Activated T-cell treated with anti-CD3 and anti-CD28 coated beads, Interleukin-2, amount 50 U/mL, for 72 hours (primary cell): ENCODE measurements around the gene PLK3. TPM values are rescaled to one million over a fixed set of nuclear protein-coding genes. Genes with fewer than 3 reads are reported as not detected.
"Not testable (repeated sequence)": the region's sequence is repeated elsewhere in the genome, so short reads cannot be mapped to it uniquely, and the experiment has no call there.

ENCODE experiments used
- ATAC-seq, 2 donors: fragments of 150-1000 bp; cut with Tn5 transposase; replicated peaks in 1 of 2; 2 replicates each; pipeline ENCODE4 v1.10.0; 2021; ENCODE audit warnings: moderate library complexity in 2 of 2, mild to moderate bottlenecking in 1 of 2
- DNase-seq, 2 donors: peaks; one replicate each; pipeline ENCODE4 v3.0.0; 2021 to 2022; ENCODE audit warnings: mixed read lengths in 1 of 2
- H3K27ac Mint-ChIP-seq: one replicate; pipeline ENCODE4 v1.8.0; 2022; ENCODE audit warnings: mild to moderate bottlenecking, moderate library complexity, mixed read lengths
- H3K27me3 Mint-ChIP-seq: one replicate; pipeline ENCODE4 v1.8.0; 2022; ENCODE audit warnings: low read depth, mixed read lengths
- H3K36me3 Mint-ChIP-seq, 2 donors: one replicate each; pipeline ENCODE4 v1.8.0; 2022; ENCODE audit warnings: mixed read lengths in 2 of 2, mild to moderate bottlenecking in 1 of 2; ENCODE audit not compliant: insufficient read depth in 2 of 2
- H3K4me1 Mint-ChIP-seq: one replicate; pipeline ENCODE4 v1.8.0; 2022; ENCODE audit warnings: low read depth, mixed read lengths
- H3K4me3 Mint-ChIP-seq, 2 donors: one replicate each; pipeline ENCODE4 v1.8.0; 2022; ENCODE audit warnings: mild to moderate bottlenecking in 2 of 2, mixed read lengths in 2 of 2, moderate library complexity in 2 of 2
- H3K9me3 Mint-ChIP-seq, 2 donors: one replicate each; pipeline ENCODE4 v1.8.0; 2022; ENCODE audit warnings: mixed read lengths in 2 of 2
- total RNA-seq, 2 donors: library from RNA; stranded (reverse); gene quantifications; one replicate each; pipeline ENCODE4 v1.2.3, GENCODE V29; 2022

Gene PLK3
- total RNA-seq, 2 donors from 2014 or later, result 53.4 to 60.7 TPM

DNA sequence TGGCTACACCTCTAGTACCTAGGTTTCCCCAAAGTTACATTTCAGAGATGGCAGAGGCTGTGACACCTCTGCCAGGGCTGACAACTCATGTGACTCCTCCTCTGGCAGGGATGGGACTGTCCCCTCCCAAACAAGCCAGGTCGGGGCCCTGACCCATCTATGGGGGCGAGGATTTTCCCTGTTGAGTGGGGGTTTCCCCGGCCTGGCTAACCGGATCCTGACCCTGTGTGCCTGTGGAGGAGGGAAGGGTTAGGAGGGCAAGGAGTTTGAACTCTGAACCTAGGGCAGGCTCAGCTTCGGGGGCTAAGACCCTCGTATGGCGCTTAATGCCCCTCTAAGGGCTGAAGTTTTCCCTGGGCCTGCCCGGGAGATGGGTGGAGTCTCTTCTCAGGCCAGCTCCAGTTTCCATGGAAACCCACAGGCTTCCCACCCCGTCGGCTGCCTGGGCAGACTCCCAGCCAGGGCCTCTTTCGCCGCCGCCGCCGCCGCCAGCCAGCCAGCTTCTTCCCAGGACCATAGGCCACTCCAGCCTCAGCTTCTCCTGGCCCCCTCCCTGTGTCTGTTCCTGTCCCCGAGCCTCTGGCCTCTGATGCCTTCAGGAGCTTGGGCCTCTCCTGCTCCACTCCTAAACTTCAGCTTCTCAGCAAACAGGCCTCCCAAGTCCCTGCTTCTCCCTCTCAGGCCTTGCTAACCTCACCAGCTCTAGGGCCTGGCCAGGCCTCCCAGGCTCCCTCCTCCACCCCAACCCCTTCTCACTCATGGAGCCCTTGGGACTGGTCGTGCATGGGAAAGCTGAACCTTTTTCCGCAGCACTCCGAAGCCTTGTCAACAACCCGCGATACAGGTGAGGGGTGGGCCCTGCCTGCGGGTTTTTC lies 8.1 kb downstream of the PLK3 start, which contains the start of gene BTBD19:
Gene BTBD19 (plus strand): TSS at position 461 of the 875 bp plus-strand sequence. CDS start 298 bp downstream, at position 759.
- H3K4me3 Mint-ChIP-seq, result peak within 1 kb of the TSS; percentile 84 to 99
- ATAC-seq, result peak; percentile 40 to 45
- H3K27ac Mint-ChIP-seq, result peak within 1 kb of the TSS; percentile 95
- no peaks in the 10 kb centered on the region for H3K27me3 Mint-ChIP-seq
- peaks cover 88% of the 10 kb centered on the region for H3K4me1 Mint-ChIP-seq
- H3K9me3 Mint-ChIP-seq, result no peaks in the 10 kb centered on the region
- H3K36me3 Mint-ChIP-seq, result peaks cover 7 to 22% of the 10 kb centered on the region in 2 donors
- DNase-seq, result peak; percentile 78 to 82

DNA sequence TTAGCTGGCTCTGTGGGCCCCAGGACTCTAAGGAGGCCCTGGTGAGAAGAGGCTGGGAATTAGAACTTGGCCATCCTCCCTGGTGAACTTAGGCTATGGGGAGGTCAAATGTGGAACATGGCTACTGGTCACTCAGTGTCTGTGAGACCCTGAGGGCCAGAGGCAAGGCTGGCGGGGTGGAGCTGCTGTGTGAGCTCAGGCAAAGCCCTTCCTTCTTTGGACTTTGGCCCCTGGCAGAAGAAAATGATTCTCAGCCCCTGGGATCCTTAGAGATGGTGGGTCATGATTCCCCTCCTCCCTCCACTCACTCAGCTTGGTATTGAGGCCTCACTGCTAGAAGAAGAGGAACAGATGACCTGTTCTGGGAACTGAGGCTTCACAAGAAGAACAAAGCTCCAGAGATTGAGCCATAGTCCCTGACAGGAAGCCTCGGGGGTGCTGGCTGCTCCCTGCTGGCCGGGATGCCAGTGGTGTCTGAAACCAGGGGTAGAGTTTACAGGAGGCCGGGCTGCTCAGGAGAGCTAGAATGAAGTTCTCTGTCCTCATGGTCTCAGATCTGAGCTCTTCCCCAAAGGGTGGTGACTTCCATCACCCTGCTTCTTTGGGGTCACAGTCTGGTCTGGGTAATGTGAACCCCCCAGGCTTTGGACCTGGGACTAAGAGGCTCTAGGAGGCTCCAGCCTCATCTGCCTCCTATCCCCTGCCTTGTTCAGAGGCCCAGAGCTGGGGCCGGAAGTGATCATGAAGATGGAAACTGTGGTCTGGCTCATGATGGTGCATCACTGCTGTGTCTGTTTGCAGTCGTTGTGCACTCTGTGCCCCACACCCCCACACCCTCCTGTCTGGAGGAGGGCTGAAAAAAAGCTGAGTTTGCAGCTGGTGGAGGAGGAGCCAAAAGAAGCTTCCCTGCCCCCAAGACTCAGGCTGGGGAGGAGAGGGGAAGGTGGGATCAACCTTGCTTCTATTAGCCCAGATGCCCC lies 9.1 kb downstream of the PLK3 start:
- Mint-ChIP-seq H3K4me1 (peaks cover 83% of the 10 kb centered on the region), H3K9me3 (no peaks in the 10 kb centered on the region), H3K36me3 (peaks cover 6 to 20% of the 10 kb centered on the region in 2 donors), H3K27me3 (no peaks in the 10 kb centered on the region), H3K27ac (peak overlapping the region; percentile 88), H3K4me3 (peak overlapping the region; percentile 84 to 99)
- DNase-seq (peak; percentile 88 to 91), ATAC-seq (peak; percentile 67 to 68)

GRCh38 chr1:44810101-44810761 lies 10.1 kb downstream of the PLK3 start:
- DNase-seq (peak; percentile 40 to 47), ATAC-seq (no peak)
- Mint-ChIP-seq H3K4me1 (peaks cover 83% of the 10 kb centered on the region), H3K27ac (peak overlapping the region; percentile 88), H3K4me3 (peak overlapping the region; percentile 84 to 99), H3K27me3 (no peaks in the 10 kb centered on the region), H3K9me3 (no peaks in the 10 kb centered on the region), H3K36me3 (peaks cover 8 to 17% of the 10 kb centered on the region in 2 donors)

DNA sequence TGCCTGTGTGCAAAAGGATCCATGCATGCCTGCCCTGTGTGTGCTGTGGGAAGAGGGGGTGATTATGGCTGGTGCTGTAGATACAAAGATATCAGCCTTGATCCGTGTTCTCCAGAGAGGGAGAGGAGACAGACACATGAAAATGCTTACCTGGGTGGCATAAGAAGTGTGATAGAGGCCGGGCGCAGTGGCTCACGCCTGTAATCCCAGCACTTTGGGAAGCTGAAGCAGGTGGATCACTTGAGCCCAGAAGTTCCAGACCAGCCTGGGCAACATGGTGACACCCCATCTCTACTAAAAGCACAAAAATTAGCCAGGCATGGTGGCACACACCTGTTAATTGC lies 10.6 kb downstream of the PLK3 start:
- Mint-ChIP-seq H3K27ac (peak overlapping the region; percentile 79), H3K4me1 (peaks cover 82% of the 10 kb centered on the region), H3K36me3 (peaks cover 8 to 20% of the 10 kb centered on the region in 2 donors), H3K4me3 (peak overlapping the region; percentile 84 to 99)
- not testable (repeated sequence) for H3K27me3 Mint-ChIP-seq, ATAC-seq, DNase-seq, H3K9me3 Mint-ChIP-seq

DNA sequence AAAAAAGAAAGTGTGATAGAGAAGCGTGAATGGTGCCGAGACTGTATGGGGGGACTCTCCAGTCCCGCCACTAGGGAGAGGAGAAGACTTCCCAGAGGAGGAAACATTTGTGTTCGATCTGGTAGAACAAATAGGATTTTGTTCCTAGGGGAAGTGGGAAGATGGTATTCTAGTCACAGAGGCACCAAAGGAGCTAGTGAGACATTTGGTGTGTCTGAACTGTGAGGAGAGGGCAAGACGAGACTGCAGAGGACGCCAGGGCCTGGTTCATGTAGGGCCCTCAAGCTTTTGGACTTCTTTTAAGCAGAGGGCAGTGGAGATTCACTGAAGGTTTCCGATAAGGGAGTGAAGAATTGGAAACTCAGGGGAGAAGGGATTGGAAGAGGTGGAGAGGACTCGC lies 11.1 kb downstream of the PLK3 start:
- DNase-seq, result no peak
- Mint-ChIP-seq H3K4me1 (peaks cover 81% of the 10 kb centered on the region), H3K27ac (peak overlapping the region; percentile 79)

DNA sequence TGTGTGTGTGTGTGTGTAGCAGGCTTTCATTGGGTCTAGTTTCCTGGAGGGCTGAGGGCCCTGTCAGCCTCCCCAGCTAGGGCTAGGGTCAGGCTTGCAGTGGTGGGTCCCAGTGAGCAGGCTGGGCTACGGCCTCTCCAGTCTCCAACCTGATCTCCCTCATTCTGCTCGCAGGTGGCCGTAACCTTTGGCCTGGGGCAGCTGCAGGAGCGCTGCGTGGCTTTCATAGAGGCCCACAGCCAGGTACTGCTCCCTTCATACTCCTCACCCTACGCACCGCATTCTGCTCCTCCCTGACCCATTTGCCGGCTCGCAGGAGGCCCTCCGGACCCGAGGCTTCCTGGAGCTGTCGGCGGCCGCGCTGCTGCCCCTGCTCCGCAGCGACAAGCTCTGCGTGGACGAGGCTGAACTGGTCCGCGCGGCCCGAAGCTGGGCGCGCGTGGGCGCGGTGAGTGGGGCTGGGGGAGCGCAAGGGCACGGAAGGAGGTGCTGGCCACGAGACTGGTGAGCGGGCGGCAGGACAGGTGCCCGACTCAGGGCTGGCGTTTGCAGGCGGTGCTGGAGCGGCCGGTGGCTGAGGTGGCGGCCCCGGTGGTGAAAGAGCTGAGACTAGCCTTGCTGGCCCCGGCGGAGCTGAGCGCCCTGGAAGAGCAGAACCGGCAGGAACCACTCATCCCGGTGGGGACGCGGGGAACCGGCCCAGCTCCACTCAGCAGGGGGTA lies 12.8 kb downstream of the PLK3 start:
- DNase-seq (no peak), ATAC-seq (no peak)
- peak overlapping the region; percentile 20 for H3K27ac Mint-ChIP-seq
- H3K4me1 Mint-ChIP-seq, result peaks cover 77% of the 10 kb centered on the region
- peaks cover 9 to 14% of the 10 kb centered on the region in 2 donors for H3K36me3 Mint-ChIP-seq
- no peaks in the 10 kb centered on the region for H3K27me3 Mint-ChIP-seq
- no peaks in the 10 kb centered on the region for H3K9me3 Mint-ChIP-seq
- peak overlapping the region; percentile 84 to 99 for H3K4me3 Mint-ChIP-seq

More for the DNA sequence above, 11.1 kb downstream of the PLK3 start:
- Mint-ChIP-seq H3K36me3 (peaks cover 8 to 20% of the 10 kb centered on the region in 2 donors), H3K9me3 (no peaks in the 10 kb centered on the region), H3K27me3 (no peaks in the 10 kb centered on the region), H3K4me3 (peak overlapping the region; percentile 84 to 99)
- no peak for ATAC-seq

GRCh38 chr1:44815926-44816325 lies 15.7 kb downstream of the PLK3 start:
- not testable (repeated sequence) for DNase-seq, H3K27ac Mint-ChIP-seq, H3K27me3 Mint-ChIP-seq, H3K9me3 Mint-ChIP-seq, ATAC-seq
- Mint-ChIP-seq H3K36me3 (peaks cover 11 to 15% of the 10 kb centered on the region in 2 donors), H3K4me3 (peak overlapping the region in 1 of 2 donors; percentile 84), H3K4me1 (peaks cover 76% of the 10 kb centered on the region)

DNA sequence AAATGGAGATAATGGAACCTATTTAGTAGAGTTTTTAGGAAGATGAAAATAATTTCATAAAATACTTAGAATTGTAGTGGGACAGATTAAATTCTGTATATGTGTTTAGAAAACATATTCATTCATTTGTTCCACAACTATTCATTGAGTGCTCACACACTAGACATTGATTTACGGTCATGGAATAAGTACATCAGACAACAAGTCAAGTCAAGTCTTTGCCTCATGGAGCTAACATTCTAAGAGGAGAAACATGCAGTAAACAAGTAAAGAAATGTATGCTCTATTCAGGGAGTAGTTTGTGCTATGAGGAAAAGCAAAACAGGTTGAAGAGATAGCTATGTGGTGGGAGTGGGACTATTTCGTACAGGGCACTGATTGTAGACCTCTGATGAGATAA lies 17.1 kb downstream of the PLK3 start:
- peak overlapping the region; percentile 8 to 16 for H3K4me3 Mint-ChIP-seq
- ATAC-seq (no peak), DNase-seq (no peak)
- no peaks in the 10 kb centered on the region for H3K27me3 Mint-ChIP-seq
- peaks cover 69% of the 10 kb centered on the region for H3K4me1 Mint-ChIP-seq
- H3K9me3 Mint-ChIP-seq, result no peaks in the 10 kb centered on the region
- H3K36me3 Mint-ChIP-seq, result peaks cover 8 to 15% of the 10 kb centered on the region in 2 donors
- H3K27ac Mint-ChIP-seq, result peak overlapping the region; percentile 35

DNA sequence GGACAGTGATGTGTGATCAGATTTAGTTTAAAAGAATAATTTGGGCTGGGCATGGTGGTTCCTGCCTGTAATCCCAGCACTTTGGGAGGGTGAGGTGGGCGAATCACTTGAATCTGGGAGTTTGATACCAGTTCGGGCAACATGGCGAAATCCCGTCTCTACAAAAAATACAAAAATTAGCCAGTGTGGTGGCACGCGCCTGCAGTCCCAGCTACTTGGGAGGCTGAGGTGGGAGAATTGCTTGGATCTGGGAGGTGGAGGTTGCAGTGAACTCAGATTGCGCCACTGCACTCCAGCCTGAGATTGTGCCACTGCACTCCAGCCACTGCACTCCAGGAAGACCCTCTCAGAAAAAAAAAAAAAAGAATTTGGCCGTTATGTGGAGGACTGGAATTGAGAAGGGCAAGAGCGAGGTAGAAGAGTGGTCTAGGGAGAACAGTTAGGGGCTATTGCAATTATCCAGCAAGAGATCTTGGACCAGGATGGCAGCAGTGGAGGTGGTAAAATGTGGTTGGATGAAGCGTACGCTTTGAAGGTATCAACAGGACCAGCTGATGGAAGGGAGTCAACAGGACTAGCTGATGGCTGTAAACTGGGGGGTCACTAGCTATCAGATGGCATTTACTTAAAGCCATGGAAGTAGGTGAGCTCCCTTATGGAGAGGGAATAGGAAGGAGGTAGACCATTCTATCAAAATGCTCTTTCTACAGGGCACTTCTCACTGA lies 17.8 kb downstream of the PLK3 start:
- peak overlapping the region; percentile 100 for H3K27ac Mint-ChIP-seq
- H3K4me3 Mint-ChIP-seq, result peak overlapping the region; percentile 50 to 94
- DNase-seq, result no peak

DNA sequence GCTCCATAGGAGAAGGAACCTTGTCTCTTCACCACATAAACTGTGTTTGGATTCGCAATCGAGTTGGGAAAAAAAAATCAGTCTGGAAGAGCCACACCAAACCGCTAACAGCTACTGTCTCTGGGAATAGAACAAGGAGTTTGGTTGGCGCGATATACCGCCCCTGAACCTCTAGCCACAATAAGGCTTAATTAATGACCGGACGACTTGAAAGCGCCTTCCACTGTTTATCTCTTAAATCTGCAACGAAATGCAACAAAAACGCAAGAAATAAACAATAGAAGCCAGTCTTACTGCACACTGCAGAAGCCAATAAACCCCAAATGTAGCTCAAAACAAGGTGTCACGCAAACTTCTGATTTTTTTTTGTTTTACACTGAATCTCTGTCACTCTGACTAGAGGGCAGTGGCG lies 19.0 kb downstream of the PLK3 start:
- H3K9me3 Mint-ChIP-seq, result no peaks in the 10 kb centered on the region
- peak in 1 of 2 donors; percentile 45 for DNase-seq
- H3K4me3 Mint-ChIP-seq, result peak overlapping the region; percentile 94 to 95
- H3K4me1 Mint-ChIP-seq, result peaks cover 61% of the 10 kb centered on the region
- H3K36me3 Mint-ChIP-seq, result peaks cover 8 to 13% of the 10 kb centered on the region in 2 donors
- H3K27me3 Mint-ChIP-seq, result no peaks in the 10 kb centered on the region
- no peak for ATAC-seq
- H3K27ac Mint-ChIP-seq, result peak overlapping the region; percentile 100

More for the DNA sequence above, 17.8 kb downstream of the PLK3 start:
- no peak for ATAC-seq
- Mint-ChIP-seq H3K27me3 (no peaks in the 10 kb centered on the region), H3K4me1 (peaks cover 66% of the 10 kb centered on the region), H3K9me3 (no peaks in the 10 kb centered on the region), H3K36me3 (peaks cover 8 to 15% of the 10 kb centered on the region in 2 donors)

DNA sequence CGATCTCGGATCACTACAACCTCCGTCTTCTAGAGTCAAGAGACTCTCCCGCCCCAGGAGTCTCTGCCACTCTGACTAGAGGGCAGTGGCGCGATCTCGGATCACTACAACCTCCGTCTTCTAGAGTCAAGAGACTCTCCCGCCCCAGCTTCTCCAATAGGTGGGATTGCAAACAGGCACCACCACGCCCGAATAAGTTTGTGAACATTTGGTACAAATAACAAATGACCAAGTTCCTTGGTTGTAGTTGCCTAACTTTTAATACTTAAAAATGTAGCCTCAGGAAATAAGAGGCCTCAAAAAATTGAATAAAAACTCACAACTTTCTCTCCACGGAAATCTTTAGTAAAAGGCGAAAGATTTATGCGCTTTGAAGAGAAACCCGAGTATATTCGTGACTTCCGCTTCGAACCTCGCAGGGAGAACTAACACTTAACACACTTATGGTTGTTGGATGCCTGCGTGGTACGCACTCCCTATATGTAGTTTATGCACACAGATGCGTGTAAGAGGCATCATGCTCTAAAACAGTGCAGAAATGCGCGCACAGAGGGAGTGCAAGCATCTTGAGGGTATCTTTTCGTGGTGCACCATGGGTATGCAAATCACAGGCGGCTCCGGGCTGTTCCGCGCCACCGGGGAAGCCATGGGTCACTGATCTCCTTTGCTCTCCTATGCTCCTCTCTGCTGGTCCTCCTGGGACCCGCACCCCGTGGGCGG lies 19.6 kb downstream of the PLK3 start:
- DNase-seq, result peak; percentile 85 to 92
- Mint-ChIP-seq H3K9me3 (no peaks in the 10 kb centered on the region), H3K36me3 (peaks cover 8 to 10% of the 10 kb centered on the region in 2 donors), H3K4me1 (peaks cover 56% of the 10 kb centered on the region), H3K27me3 (no peaks in the 10 kb centered on the region), H3K27ac (peak overlapping the region; percentile 100), H3K4me3 (peak overlapping the region; percentile 94 to 95)
- peak; percentile 89 to 91 for ATAC-seq
